Panc1 (cell line): ENCODE results near the gene SKP1.

Source experiments
- SIN3A ChIP-seq: IDR thresholded peaks from 2 replicates; pipeline ENCODE4 v1.6.1; 2012; ENCODE audit warnings: low read depth, mild to moderate bottlenecking, low read length, moderate library complexity, borderline replicate concordance; ENCODE audit not compliant: insufficient read depth
- TF ChIP-seq, protein P1 (sequence below): fragments of 450-650 bp; IDR thresholded peaks from 2 replicates; pipeline ENCODE4 v1.5.1; 2017; ENCODE audit warnings: mild to moderate bottlenecking
- TF ChIP-seq, protein P2 (sequence below), 2 experiments: IDR thresholded peaks; 2 replicates each; pipeline ENCODE4 v1.6.1; 2011 to 2012; ENCODE audit warnings: low read depth in 2 of 2, control low read depth in 1 of 2, low read length in 1 of 2, mild to moderate bottlenecking in 1 of 2, moderate library complexity in 1 of 2; ENCODE audit not compliant: insufficient read depth in 1 of 2

DNA sequence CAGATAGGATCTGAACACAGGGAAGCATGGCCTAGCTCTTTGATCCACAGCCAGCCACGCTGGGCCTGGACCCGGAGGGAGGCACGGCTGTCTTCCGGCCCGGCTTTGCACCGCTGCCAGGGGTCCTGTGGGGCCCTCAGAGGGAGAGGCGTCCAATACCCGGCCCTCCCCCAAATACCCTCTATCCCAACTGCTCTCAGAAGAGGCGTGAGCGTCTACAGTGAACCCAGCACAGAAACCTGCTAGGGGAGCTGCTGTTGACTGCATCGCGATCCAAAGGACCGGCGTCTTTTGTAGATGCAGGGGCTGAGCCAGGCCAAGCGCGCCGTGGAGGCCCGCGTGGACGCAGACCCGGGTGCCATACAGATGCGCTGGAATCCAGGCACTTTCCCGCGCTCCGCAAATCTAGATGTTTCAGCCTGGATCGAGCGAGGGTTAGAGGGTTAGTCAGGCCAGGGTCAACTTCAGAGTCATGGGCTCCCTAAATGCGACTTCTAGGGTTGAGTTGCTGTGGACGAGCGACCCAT is 63.3 kb downstream of the SKP1 start:
- TF ChIP-seq, protein P1, sequence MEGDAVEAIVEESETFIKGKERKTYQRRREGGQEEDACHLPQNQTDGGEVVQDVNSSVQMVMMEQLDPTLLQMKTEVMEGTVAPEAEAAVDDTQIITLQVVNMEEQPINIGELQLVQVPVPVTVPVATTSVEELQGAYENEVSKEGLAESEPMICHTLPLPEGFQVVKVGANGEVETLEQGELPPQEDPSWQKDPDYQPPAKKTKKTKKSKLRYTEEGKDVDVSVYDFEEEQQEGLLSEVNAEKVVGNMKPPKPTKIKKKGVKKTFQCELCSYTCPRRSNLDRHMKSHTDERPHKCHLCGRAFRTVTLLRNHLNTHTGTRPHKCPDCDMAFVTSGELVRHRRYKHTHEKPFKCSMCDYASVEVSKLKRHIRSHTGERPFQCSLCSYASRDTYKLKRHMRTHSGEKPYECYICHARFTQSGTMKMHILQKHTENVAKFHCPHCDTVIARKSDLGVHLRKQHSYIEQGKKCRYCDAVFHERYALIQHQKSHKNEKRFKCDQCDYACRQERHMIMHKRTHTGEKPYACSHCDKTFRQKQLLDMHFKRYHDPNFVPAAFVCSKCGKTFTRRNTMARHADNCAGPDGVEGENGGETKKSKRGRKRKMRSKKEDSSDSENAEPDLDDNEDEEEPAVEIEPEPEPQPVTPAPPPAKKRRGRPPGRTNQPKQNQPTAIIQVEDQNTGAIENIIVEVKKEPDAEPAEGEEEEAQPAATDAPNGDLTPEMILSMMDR = no peak
- TF ChIP-seq, protein P2, sequence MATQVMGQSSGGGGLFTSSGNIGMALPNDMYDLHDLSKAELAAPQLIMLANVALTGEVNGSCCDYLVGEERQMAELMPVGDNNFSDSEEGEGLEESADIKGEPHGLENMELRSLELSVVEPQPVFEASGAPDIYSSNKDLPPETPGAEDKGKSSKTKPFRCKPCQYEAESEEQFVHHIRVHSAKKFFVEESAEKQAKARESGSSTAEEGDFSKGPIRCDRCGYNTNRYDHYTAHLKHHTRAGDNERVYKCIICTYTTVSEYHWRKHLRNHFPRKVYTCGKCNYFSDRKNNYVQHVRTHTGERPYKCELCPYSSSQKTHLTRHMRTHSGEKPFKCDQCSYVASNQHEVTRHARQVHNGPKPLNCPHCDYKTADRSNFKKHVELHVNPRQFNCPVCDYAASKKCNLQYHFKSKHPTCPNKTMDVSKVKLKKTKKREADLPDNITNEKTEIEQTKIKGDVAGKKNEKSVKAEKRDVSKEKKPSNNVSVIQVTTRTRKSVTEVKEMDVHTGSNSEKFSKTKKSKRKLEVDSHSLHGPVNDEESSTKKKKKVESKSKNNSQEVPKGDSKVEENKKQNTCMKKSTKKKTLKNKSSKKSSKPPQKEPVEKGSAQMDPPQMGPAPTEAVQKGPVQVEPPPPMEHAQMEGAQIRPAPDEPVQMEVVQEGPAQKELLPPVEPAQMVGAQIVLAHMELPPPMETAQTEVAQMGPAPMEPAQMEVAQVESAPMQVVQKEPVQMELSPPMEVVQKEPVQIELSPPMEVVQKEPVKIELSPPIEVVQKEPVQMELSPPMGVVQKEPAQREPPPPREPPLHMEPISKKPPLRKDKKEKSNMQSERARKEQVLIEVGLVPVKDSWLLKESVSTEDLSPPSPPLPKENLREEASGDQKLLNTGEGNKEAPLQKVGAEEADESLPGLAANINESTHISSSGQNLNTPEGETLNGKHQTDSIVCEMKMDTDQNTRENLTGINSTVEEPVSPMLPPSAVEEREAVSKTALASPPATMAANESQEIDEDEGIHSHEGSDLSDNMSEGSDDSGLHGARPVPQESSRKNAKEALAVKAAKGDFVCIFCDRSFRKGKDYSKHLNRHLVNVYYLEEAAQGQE (IDR thresholded peaks at IDR 0.05; ENCODE audit: insufficient read depth in 1 of 2, low read depth in 2 of 2, low read length in 1 of 2) = no peak
- no peak for TF ChIP-seq SIN3A
